Activated T-cell treated with anti-CD3 and anti-CD28 coated beads, Interleukin-2, amount 50 U/mL, for 72 hours (primary cell): ENCODE measurements around the gene TCTN1. TPM values are rescaled to one million over a fixed set of nuclear protein-coding genes. Genes with fewer than 3 reads are reported as not detected.
"Not testable (repeated sequence)": the region's sequence is repeated elsewhere in the genome, so short reads cannot be mapped to it uniquely, and the experiment has no call there.

Experiments used
- ATAC-seq, 2 donors: fragments of 150-1000 bp; cut with Tn5 transposase; replicated peaks in 1 of 2; 2 replicates each; pipeline ENCODE4 v1.10.0; 2021; ENCODE audit warnings: moderate library complexity in 2 of 2, mild to moderate bottlenecking in 1 of 2
- DNase-seq, 2 donors: peaks; one replicate each; pipeline ENCODE4 v3.0.0; 2021 to 2022; ENCODE audit warnings: mixed read lengths in 1 of 2
- H3K27ac Mint-ChIP-seq: one replicate; pipeline ENCODE4 v1.8.0; 2022; ENCODE audit warnings: mild to moderate bottlenecking, moderate library complexity, mixed read lengths
- H3K27me3 Mint-ChIP-seq: one replicate; pipeline ENCODE4 v1.8.0; 2022; ENCODE audit warnings: low read depth, mixed read lengths
- H3K36me3 Mint-ChIP-seq, 2 donors: one replicate each; pipeline ENCODE4 v1.8.0; 2022; ENCODE audit warnings: mixed read lengths in 2 of 2, mild to moderate bottlenecking in 1 of 2; ENCODE audit not compliant: insufficient read depth in 2 of 2
- H3K4me1 Mint-ChIP-seq: one replicate; pipeline ENCODE4 v1.8.0; 2022; ENCODE audit warnings: low read depth, mixed read lengths
- H3K4me3 Mint-ChIP-seq, 2 donors: one replicate each; pipeline ENCODE4 v1.8.0; 2022; ENCODE audit warnings: mild to moderate bottlenecking in 2 of 2, mixed read lengths in 2 of 2, moderate library complexity in 2 of 2
- H3K9me3 Mint-ChIP-seq, 2 donors: one replicate each; pipeline ENCODE4 v1.8.0; 2022; ENCODE audit warnings: mixed read lengths in 2 of 2
- total RNA-seq, 2 donors: library from RNA; stranded (reverse); gene quantifications; one replicate each; pipeline ENCODE4 v1.2.3, GENCODE V29; 2022

Gene TCTN1
- total RNA-seq, 2 donors from 2014 or later = 9.7 to 10.0 TPM

DNA sequence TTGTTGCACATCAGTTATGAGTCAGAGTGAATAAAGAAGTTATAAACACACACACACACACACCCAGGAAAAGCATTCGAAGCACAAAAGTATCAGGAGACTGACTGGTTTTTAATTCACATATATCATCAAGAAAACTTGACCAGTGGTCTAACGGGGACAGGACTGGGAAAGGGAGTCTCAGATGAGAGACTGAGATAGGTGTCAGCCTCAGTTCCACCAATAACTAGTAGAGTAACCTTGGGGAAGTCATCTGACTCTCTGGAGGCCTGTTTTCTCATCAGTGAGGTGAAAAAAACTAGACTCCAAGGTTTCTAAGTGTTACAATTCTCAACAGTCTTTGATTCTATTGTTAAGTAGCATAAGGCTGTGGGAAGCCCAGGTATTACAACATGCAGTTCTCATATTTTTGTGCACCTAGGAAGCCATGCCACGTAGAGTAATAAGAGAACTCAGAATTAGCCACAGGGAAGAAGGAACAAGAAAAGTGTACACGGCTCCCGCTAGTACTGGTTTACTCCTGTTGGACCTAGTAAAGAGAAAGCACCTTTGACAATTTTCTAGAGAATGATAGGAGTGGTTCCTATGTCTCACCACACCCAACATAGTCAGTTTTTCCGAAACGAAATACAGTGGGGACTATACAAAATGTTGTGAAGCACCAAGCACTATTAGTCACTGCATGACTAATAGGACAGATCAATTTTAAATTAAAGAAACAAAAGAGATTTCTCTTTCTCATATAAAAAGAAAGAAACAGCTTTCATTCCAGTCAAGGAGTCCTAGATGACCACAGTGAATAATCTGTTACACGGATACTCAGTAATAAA is 35.9 kb upstream of the TCTN1 start:
- peak; percentile 74 to 76 for ATAC-seq
- H3K27me3 Mint-ChIP-seq = no peaks in the 10 kb centered on the region
- H3K27ac Mint-ChIP-seq = peak overlapping the region; percentile 94
- peaks cover 6 to 10% of the 10 kb centered on the region in 2 donors for H3K36me3 Mint-ChIP-seq
- peaks cover 78% of the 10 kb centered on the region for H3K4me1 Mint-ChIP-seq
- DNase-seq = peak; percentile 53 to 59
- H3K4me3 Mint-ChIP-seq = peak overlapping the region; percentile 79 to 96
- no peaks in the 10 kb centered on the region for H3K9me3 Mint-ChIP-seq

DNA sequence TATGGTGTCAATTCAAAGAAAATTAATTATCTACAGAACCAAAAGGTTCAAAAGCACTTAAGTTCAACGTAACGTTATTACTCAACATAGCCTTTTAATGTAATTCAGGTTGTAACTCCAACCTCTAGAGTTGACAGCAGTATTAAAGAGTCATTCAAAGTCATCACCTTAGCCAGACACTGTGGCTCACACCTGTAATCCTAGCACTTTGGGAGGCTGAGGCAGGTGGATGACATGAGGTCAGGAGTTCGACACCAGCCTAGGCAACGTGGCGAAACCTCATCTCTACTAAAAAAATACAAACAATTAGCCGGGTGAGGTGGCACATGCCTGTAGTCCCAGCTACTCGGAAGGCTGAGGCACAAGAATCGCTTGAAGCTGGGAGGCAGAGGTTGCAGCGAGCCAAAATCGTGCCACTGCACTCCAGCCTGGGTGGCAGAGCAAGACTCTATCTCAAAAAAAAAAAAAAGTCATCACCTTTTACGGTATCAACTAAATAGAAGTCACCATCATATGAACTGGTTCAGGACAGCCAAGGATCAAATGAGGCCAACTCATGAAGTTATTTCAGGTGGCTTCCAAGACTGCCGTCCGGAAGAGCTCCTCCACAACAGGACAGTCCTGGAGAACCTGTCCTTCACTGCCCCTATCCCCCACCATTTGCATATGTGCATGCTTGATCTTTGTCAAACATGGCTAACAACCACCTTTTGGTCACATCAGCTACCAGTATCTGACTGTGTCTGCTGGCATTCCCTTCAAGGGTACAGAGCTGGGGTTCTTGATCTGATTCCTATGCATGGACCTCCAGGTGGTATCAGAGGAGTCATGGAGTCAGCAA is 35.0 kb upstream of the TCTN1 start:
- ATAC-seq (peak; percentile 42 to 51), DNase-seq (peak; percentile 43 to 58)

DNA sequence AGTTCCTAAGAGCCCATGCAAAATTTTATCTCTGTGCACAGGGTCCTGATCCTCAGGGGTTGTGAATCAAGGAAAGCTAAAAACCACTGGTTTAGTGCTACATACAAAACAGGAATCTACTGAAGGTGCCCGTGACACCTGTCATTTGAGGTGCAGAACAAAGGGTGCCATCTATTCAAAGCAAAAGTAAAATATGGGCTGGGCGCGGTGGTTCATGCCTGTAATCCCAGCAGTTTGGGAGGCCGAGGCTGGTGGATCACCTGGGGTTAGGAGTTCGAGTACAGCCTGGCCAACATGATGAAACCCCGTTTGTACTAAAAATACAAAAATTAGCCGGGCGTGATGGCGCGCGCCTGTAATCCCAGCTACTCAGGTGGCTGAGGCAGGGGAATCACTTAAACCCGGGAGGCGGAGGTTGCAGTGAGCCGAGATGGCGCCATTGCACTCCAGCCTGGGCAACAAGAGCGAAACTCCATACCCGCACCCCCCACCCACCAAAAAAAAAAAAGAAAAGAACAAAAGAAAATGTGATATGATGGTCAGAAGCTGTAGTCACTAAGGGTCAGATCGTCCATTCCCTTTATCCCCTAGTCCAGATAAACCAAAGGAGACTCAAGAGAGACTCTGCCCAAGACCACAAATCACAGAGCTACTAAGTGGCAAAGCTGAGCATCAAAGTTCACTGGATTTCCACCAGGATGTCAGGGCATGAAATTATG is 34.2 kb upstream of the TCTN1 start:
- Mint-ChIP-seq H3K27ac (peak overlapping the region; percentile 94), H3K27me3 (no peaks in the 10 kb centered on the region), H3K36me3 (peaks cover 5 to 6% of the 10 kb centered on the region in 2 donors), H3K4me1 (peaks cover 83% of the 10 kb centered on the region), H3K4me3 (peak overlapping the region; percentile 79 to 96), H3K9me3 (no peaks in the 10 kb centered on the region)
- ATAC-seq (no peak), DNase-seq (peak in 1 of 2 donors; percentile 20)

More for the DNA sequence above, 35.0 kb upstream of the TCTN1 start:
- Mint-ChIP-seq H3K36me3 (peaks cover 5 to 6% of the 10 kb centered on the region in 2 donors), H3K9me3 (no peaks in the 10 kb centered on the region), H3K27ac (peak overlapping the region; percentile 94), H3K4me3 (peak overlapping the region; percentile 79 to 96), H3K4me1 (peaks cover 80% of the 10 kb centered on the region), H3K27me3 (no peaks in the 10 kb centered on the region)

DNA sequence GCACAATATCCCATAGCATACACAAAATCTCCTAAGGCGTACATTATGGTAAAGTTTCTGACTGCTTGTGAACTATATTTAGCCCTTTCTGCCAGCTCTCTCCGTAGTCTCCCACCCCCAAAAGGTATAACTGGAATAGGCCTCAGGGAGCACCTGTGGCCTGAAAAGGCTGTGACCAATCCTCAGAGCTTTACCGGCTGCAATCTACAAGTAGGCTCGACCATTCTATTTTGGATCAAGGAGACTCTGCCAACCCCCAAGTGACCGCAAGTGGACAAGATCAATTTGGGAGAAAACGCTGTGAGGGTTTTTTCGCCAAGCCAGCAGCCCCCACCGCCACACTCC is 32.0 kb upstream of the TCTN1 start:
- no peaks in the 10 kb centered on the region for H3K27me3 Mint-ChIP-seq
- H3K36me3 Mint-ChIP-seq = peaks cover 5 to 6% of the 10 kb centered on the region in 2 donors
- DNase-seq = no peak
- ATAC-seq = no peak
- no peaks in the 10 kb centered on the region for H3K9me3 Mint-ChIP-seq
- H3K4me1 Mint-ChIP-seq = peaks cover 80% of the 10 kb centered on the region
- H3K4me3 Mint-ChIP-seq = peak overlapping the region; percentile 79 to 96
- peak overlapping the region; percentile 91 for H3K27ac Mint-ChIP-seq

DNA sequence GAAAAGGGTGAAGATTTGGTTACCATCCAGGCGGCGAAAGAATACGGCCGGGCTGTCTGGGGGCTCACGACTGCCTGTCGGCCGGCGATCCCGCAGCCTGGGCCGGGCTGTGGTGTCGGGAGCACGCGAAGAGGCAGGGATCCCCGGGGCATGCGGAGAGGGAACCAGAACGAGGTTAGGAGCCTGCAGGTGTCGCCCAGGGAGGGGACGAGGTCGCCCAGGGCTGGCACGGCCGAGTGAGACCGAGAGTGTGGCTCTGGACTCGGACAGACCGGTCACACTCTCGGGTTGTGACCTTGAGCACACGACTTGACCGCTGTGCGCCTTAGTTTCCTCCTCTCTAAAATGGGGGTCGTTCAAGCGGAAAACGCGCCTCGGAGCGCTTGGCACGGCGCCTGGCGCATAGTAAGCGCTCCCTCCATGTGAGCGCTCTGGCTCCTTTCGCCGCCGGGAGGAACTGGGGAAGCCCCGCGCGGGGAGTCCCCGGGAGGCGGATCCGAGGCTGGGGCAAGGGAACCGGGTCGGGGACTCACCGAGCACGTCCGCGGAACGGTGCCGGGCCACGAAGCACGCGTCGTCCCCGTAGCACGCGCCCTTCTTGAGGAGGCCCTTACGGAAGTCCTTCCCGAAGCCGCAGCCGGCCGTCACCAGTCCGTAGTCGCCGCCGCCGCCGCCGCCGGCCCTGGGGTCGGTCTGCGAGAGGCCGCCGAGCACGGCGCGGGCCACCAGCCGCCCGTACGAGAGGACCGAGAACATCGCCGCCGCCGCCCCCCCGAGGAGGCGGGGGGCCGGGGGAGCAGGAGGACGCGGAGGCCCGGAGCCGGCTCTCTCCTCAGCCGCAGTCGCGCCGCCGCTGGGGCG is 31.4 kb upstream of the TCTN1 start:
- DNase-seq = peak; percentile 82 to 83
- Mint-ChIP-seq H3K9me3 (no peaks in the 10 kb centered on the region), H3K4me3 (peak overlapping the region; percentile 79 to 96), H3K27ac (peak overlapping the region; percentile 91), H3K4me1 (peaks cover 76% of the 10 kb centered on the region), H3K27me3 (no peaks in the 10 kb centered on the region), H3K36me3 (peaks cover 5 to 6% of the 10 kb centered on the region in 2 donors)
- ATAC-seq = peak; percentile 21 to 22

DNA sequence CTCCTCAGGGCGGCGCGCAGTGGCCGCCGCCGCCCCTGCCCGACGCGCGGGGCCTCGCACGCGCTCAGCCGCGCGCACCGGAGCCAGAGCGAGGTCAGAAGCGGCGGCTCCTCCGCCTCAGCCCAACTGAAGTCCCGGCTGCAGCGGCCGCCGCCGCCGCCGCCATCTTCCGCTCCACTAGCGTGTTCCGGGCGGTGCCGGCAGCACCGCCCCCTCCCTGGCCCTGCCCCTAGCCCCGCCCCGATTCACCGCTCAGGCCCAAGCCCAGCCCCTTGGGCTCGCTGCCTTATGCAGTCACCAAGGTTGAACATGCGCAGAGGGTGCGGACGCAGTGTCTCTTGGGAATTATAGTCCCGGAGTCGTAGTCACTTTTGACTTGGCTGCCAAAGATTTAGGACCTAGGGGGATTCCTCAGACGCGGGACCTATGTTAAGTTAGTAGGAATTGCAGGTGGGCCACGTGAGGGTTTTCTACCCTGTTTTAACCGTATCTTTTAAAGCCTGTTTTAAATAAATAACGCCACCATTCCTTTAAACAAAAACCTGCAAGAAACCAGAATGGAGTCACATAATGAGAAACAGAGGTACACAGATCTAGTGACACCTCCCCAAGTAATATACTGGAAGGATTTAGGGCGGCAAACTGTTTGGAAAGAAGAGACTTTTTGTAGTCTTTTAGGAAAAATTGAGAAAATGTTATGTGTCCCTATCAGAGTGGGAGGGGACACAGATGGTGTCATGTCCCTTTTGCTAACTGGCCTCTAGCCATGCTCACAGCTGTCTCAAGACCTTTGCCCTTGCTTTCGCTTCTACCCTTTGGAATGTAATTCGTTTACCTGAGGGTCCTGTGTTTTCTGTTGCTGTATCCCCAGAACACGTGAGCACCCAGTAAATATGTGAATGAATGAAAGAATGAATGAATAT is 30.5 kb upstream of the TCTN1 start, which contains the start of gene PPTC7:
TSS of gene PPTC7 (minus strand) at position 182 of the 923 bp plus-strand sequence. CDS start 287 bp downstream, outside the sequence.
- ATAC-seq (peak; percentile 86 to 88), DNase-seq (peak; percentile 96)
- H3K4me3 Mint-ChIP-seq = peak within 1 kb of the TSS; percentile 96 to 98
- H3K4me1 Mint-ChIP-seq = peaks cover 67% of the 10 kb centered on the region
- H3K36me3 Mint-ChIP-seq = peaks cover 5 to 6% of the 10 kb centered on the region in 2 donors
- no peaks in the 10 kb centered on the region for H3K9me3 Mint-ChIP-seq
- no peaks in the 10 kb centered on the region for H3K27me3 Mint-ChIP-seq
- H3K27ac Mint-ChIP-seq = peak within 1 kb of the TSS; percentile 99

DNA sequence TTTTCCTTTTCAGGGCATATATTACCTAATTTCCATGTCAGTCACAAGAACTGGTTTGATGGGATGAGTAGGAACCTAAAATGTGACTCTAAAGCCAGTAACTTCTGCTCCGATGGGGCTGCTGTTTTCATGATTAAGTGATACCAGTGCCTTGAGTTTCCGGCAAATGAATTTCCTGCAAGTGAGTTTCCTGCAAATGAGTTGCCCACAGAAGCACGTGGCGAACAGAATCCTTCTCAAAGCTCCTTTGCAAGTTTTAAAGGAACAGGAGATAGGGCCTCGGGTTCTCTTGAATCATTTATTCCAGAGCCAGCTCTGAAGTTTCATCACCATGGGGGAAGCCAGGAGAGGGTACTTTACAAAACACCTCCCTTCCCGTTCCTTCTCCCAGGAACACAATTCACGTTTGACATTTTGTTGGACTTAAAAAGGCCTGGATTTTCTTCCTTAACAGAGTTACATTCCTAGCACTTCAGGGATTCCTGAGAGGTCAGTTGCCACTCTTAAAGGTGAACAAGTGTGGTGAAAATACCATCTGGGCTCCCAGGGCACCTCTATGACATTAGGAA is 28.6 kb upstream of the TCTN1 start:
- H3K27me3 Mint-ChIP-seq = no peaks in the 10 kb centered on the region
- H3K9me3 Mint-ChIP-seq = no peaks in the 10 kb centered on the region
- H3K36me3 Mint-ChIP-seq = peaks cover 4 to 5% of the 10 kb centered on the region in 2 donors
- H3K4me1 Mint-ChIP-seq = peaks cover 53% of the 10 kb centered on the region
- H3K27ac Mint-ChIP-seq = peak overlapping the region; percentile 99
- no peak for ATAC-seq
- peak overlapping the region; percentile 82 to 98 for H3K4me3 Mint-ChIP-seq
- DNase-seq = peak; percentile 39 to 45

DNA sequence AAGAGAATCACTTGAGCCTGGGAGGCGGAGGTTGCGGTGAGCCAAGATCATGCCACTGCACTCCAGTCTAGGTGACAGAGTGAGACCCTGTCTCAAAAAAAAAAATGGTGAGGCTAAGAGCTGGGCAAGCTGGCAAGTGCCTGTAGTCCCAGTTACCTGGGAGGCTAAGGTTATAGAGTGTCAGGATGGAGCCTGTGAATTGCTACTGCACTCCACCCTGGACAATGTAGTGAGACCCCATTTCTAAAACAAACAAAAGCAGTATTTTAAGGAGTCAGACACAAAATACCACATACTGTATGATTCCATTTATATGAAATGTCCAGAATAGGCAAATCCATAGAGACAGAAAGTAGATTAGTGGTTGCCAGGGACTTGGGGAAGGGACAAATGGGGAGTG is 26.8 kb upstream of the TCTN1 start:
- H3K4me3 Mint-ChIP-seq, H3K36me3 Mint-ChIP-seq, H3K27ac Mint-ChIP-seq, H3K9me3 Mint-ChIP-seq, H3K27me3 Mint-ChIP-seq, ATAC-seq, DNase-seq: not testable (repeated sequence)
- H3K4me1 Mint-ChIP-seq = peaks cover 57% of the 10 kb centered on the region

DNA sequence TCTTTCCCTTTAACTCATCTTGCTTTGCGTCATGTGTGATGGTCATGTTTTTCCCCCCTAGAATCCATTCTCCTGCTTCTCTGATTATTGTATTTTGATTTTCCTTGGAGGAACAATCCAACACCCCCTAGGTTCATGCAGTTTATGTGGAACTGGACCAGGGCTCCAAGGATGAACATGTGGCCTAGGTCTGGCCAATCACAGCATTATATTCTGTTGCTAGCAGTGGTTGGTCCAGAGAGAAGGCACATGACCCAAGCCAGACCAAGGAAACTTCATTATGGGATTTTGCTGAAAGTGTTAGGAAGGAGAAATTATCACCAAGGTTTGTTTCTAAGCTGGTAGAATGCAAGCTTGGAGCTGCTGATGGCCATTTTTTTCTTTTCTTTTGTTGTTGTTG is 23.9 kb upstream of the TCTN1 start:
- DNase-seq (no peak), ATAC-seq (no peak)
- Mint-ChIP-seq H3K9me3 (no peaks in the 10 kb centered on the region), H3K36me3 (no peaks in the 10 kb centered on the region), H3K4me1 (peaks cover 39% of the 10 kb centered on the region), H3K27ac (peak overlapping the region; percentile 90), H3K27me3 (no peaks in the 10 kb centered on the region), H3K4me3 (peak overlapping the region; percentile 57 to 71)

DNA sequence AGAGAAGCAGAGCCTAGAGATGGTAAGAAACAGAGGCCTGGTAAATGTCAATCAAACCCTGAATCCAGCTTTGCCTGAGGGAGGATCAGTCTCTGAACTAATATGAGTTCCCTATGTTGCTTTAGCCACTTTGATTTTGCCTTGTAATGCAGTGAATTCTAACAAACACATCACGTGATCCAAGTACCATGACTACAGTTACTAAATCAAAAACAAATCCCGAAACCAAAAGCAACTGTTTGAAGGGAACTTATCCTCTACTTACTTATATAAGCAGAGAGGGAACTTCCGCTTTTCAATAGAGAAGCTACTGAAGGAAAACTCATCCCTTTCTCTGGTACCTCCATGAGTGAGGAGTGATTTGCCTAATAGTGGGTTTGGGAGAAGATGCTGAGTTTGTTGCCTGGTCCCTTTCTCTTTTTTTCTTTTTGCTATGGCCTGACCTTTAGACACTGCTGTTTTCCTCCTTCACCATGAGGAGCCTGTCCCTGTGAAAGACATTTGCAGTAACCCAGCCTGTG is 23.1 kb upstream of the TCTN1 start:
- peaks cover 31% of the 10 kb centered on the region for H3K4me1 Mint-ChIP-seq
- ATAC-seq (peak; percentile 92 to 93), DNase-seq (no peak)
- peak overlapping the region; percentile 57 to 71 for H3K4me3 Mint-ChIP-seq
- peak overlapping the region; percentile 90 for H3K27ac Mint-ChIP-seq
- H3K9me3 Mint-ChIP-seq = no peaks in the 10 kb centered on the region
- no peaks in the 10 kb centered on the region for H3K36me3 Mint-ChIP-seq
- no peaks in the 10 kb centered on the region for H3K27me3 Mint-ChIP-seq
